Umbilical cord (tissue), 2 donors: ENCODE measurements around the gene BEGAIN. TPM values are rescaled to one million over a fixed set of nuclear protein-coding genes. Genes with fewer than 3 reads are reported as not detected.
"Not testable (repeated sequence)": the region's sequence is repeated elsewhere in the genome, so short reads cannot be mapped to it uniquely, and the experiment has no call there.

ENCODE experiments used
- DNase-seq: peaks from one replicate; pipeline ENCODE4 v3.0.0-alpha.2; 2015; ENCODE audit warnings: low spot score
- total RNA-seq: library from RNA; depleted of rRNA; stranded (reverse); fragments of >200 nt; gene quantifications from one replicate; pipeline ENCODE4 v1.2.3, GENCODE V29; 2014; ENCODE audit warnings: low replicate concordance; ENCODE audit not compliant: insufficient read depth

Gene BEGAIN
- total RNA-seq, 1 donor from 2014 or later, result 15.6 TPM

- DNase-seq, result no peak
Observed at GRCh38 chr14:100524233-100524932, 62.8 kb downstream of the BEGAIN start.

GRCh38 chr14:100523843-100524169 lies 63.4 kb downstream of the BEGAIN start:
- no peak for DNase-seq

GRCh38 chr14:100523131-100523842 lies 63.9 kb downstream of the BEGAIN start:
- DNase-seq, result no peak

DNA sequence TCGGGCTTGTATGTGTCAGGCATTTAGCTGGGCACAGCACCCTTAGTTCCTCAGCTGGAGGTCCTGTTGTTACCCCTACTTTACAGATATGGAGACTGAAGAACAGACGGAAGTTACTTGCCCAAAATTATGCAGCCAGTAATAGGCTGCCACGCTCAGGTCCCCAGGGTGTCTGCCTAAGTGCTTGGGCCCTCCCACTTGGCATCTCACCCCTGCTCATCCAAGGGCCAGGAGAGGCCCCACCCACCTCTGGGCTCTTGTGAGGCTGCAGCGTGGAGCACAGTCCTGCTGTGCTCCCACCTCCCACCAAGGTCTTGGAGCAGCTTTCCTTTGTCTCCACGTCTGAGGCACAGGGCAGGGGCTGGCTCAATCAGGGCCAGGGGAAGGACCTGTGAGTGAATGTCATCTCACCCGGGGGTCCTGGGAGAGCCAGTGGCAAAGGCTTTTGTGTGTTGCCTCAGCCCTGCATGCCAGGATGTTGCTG lies 64.6 kb downstream of the BEGAIN start:
- no peak for DNase-seq

- not testable (repeated sequence) for DNase-seq
Observed at GRCh38 chr14:100506053-100506452, 81.2 kb downstream of the BEGAIN start.

GRCh38 chr14:100504372-100505078 lies 82.7 kb downstream of the BEGAIN start:
- no peak for DNase-seq

GRCh38 chr14:100503251-100503650 lies 84.0 kb downstream of the BEGAIN start:
- no peak for DNase-seq

- no peak for DNase-seq
Observed at GRCh38 chr14:100502622-100503220, 84.5 kb downstream of the BEGAIN start.

GRCh38 chr14:100500128-100500527 lies 87.1 kb downstream of the BEGAIN start:
- no peak for DNase-seq

DNA sequence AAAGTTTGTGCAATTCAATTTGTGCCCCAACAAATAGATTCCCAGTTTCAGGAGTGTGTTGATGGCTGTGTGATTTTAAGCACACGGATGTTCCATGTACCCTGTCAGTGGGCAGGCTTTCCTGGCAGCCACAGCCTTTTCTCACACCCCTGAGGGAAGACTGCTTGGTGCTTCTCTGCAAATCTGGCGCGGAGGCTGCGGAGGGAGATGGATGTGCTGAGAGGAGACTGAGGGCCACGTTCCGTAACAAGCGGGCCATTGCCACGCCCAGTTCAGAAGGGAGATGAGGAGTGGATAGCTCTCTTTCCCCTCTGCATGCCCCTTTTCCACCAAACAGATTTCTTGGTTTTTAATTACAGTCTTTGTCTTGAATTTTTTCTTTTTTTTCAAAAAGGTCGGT lies 89.1 kb downstream of the BEGAIN start:
- no peak for DNase-seq

GRCh38 chr14:100495917-100496316 lies 91.3 kb downstream of the BEGAIN start:
- no peak for DNase-seq

DNA sequence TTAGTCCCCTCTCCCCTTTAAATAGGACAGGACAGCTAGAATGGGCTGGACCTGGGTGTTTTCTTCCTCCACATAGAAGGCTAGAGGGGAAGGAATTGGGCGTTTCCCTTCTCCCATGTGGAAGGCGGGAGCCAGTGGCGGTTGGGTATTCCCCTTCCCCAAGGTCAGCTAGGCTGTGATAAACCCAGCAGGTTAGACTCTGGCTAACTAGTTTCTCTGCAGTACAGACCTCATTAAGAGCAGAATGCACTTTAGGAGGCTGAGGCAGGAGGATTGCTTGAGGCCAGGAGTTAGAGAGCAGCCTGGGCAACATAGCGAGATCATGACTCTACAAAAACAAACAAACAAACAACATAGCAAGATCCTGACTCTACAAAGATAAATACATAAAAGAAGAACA lies 92.6 kb downstream of the BEGAIN start:
- no peak for DNase-seq

GRCh38 chr14:100490252-100490651 lies 97.0 kb downstream of the BEGAIN start:
- DNase-seq, result no peak

GRCh38 chr14:100488057-100488456 lies 99.2 kb downstream of the BEGAIN start:
- no peak for DNase-seq

DNA sequence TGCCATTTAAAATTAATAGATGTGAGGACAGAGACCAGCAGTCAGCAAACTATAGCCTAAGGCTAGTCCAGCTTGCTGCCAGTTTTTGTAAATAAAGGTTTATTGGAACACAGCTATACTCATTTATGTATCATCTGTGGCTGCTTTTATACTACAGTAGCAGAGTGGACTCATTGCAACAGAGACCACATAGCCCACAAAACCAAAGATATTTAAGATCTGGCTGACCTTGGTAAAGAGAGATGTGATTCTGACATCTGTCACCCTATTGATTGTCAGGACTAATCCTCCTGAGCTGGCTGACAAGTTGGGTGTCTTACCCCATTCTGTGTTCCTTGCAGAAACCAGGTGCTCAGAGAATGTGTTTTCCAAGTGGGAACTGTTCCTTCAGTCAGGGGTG lies 99.9 kb downstream of the BEGAIN start:
- no peak for DNase-seq

Other genes starting within 250 kb of the BEGAIN start
- 13.2 TPM for gene WDR25, start 210.9 kb downstream of the BEGAIN start, total RNA-seq
- 592 TPM for gene DLK1, start 139.5 kb upstream of the BEGAIN start, total RNA-seq
- 815 TPM for gene MEG3, start 238.7 kb upstream of the BEGAIN start, total RNA-seq